ENCODE results near the gene TMEM97. TPM values are rescaled to one million over a fixed set of nuclear protein-coding genes. Genes with fewer than 3 reads are reported as not detected.
"Not testable (repeated sequence)": the region's sequence is repeated elsewhere in the genome, so short reads cannot be mapped to it uniquely, and the experiment has no call there.

Gene TMEM97
- total RNA-seq (10 to 100 TPM in 1 of 4 donors, 1 to 10 TPM in 3; 5.8 to 10.9 (median 9.2) TPM), polyA plus RNA-seq (10 to 100 TPM in 1 of 3 donors, 1 to 10 TPM in 2; 3.6 to 25.2 (median 6.2) TPM)

DNA sequence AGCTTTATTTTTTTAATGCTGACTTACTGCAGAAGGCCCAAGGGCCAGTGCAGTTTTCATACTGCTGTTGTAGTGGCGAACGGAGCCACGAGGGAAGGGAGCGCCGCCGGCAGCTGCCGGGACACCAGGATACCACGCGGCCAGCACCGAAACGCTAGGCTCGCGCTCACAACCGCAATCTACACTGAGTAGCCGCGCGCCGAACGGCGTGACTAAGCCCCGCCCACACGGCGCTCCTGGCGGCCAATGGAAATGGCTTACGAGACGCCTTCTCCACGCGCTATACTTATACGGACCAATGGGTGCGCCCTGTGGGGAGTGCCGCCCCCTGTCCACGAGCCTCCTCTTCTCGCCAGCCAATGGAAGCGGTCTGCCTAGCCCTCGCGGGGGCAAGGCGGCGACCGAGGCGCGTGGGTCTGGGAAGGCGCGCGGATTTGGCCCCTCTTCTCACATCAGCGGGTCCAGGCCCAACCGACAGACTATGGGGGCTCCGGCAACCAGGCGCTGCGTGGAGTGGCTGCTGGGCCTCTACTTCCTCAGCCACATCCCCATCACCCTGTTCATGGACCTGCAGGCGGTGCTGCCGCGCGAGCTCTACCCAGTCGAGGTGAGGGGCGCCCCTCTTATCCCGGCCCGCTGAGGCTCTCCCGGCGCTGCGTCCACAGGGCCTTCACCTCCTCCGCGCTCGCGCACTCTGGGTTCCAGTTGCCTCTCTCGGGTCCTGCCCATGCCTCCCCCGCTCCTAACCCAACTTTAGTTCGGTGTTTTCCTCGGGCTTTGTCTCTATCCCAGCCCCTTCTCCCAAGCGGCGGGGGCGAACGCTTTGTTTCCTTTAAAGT lies at the start of gene TMEM97:
TSS of gene TMEM97 (plus strand) at position 442 of the 839 bp plus-strand sequence. CDS start at position 482, 40 bp downstream.
- TF ChIP-seq, protein P1, sequence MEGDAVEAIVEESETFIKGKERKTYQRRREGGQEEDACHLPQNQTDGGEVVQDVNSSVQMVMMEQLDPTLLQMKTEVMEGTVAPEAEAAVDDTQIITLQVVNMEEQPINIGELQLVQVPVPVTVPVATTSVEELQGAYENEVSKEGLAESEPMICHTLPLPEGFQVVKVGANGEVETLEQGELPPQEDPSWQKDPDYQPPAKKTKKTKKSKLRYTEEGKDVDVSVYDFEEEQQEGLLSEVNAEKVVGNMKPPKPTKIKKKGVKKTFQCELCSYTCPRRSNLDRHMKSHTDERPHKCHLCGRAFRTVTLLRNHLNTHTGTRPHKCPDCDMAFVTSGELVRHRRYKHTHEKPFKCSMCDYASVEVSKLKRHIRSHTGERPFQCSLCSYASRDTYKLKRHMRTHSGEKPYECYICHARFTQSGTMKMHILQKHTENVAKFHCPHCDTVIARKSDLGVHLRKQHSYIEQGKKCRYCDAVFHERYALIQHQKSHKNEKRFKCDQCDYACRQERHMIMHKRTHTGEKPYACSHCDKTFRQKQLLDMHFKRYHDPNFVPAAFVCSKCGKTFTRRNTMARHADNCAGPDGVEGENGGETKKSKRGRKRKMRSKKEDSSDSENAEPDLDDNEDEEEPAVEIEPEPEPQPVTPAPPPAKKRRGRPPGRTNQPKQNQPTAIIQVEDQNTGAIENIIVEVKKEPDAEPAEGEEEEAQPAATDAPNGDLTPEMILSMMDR (IDR thresholded peaks at IDR 0.05): no peak
- peak in 2 of 4 donors; percentile 46 to 71 for TF ChIP-seq POLR2AphosphoS5 (IDR thresholded peaks at IDR 0.05)
- Histone ChIP-seq H3K27me3 (no peaks in the 10 kb centered on the region), H3K36me3 (no peaks in the 10 kb centered on the region), H3K4me3 (peak within 1 kb of the TSS; percentile 51 to 68 (median 58)), H3K4me1 (peaks cover 0 to 22% (median 19%) of the 10 kb centered on the region in 4 donors), H3K27ac (peak within 1 kb of the TSS; percentile 64 to 79 (median 76)), H3K9me3 (no peaks in the 10 kb centered on the region)
- intact Hi-C loops (cut with DNase I): loop anchor here (2.0 to 5.0 kb wide), 2 partner anchors 16 to 277 kb away; partner anchors contain the start of genes IFT20, NLK and TNFAIP1
- 0% methylated on average over 72 of the region's 72 CpGs for WGBS, 2 donors
- peak; percentile 98 for DNase-seq

DNA sequence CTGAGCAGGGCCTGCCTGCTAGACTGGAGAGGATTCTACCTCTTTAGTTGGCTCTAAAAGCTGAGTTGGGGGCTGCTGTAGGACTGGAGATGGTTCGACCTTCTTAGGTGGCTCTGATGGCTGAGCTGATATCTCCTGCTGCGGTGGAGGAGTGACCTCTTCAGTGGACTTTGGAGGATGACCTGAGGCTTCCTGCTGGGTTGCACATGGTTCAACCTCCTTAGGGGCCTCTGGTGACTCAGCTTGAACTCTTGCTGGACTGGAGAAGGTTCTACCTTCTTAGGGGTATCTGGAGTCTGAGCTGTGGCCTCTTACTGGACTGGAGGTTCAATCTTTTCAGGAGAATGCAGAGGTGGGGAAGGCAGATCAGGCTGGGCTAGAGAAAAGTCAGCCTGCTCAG lies 48.9 kb upstream of the TMEM97 start:
- intact Hi-C loops (cut with DNase I): no loop called here
- WGBS, 2 donors: 70 to 85% methylated on average over 2 of the region's 2 CpGs
- H3K27me3 ChIP-seq: no peaks in the 10 kb centered on the region
- no peaks in the 10 kb centered on the region for H3K9me3 ChIP-seq
- no peak overlapping the region for H3K4me3 ChIP-seq
- TF ChIP-seq EP300 (IDR thresholded peaks at IDR 0.05) (no peak), POLR2AphosphoS5 (IDR thresholded peaks at IDR 0.05) (no peak), POLR2A (IDR thresholded peaks at IDR 0.05) (no peak)
- TF ChIP-seq, protein P1 (IDR thresholded peaks at IDR 0.05): no peak
- H3K36me3 ChIP-seq: no peaks in the 10 kb centered on the region
- H3K27ac ChIP-seq: no peak overlapping the region
- DNase-seq: no peak
- H3K4me1 ChIP-seq: no peaks in the 10 kb centered on the region

DNA sequence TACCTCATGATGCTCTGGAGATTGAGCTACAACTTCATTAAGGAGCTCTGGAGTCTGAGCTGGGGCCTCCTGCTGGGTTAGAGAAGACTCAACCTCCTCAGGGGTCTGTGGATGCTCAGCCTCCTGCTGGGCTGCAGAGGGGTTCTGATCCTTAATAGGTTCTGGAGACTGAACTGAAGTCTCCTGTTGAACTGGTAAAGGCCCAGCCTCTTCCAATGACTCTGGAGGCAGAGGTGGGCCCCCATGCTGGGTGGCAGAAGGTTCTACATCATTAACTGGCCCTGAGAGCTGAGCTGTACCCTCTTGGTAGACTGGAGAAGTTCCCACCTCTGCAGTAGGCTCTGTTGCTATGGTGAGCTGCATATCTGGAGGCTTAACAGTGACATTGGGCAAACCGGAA lies 48.1 kb upstream of the TMEM97 start:
- H3K36me3 ChIP-seq: no peaks in the 10 kb centered on the region
- intact Hi-C loops (cut with DNase I): no loop called here
- no peaks in the 10 kb centered on the region for H3K4me1 ChIP-seq
- no peaks in the 10 kb centered on the region for H3K27me3 ChIP-seq
- no peak overlapping the region for H3K4me3 ChIP-seq
- no peak overlapping the region for H3K27ac ChIP-seq
- TF ChIP-seq, protein P1 (IDR thresholded peaks at IDR 0.05): no peak
- TF ChIP-seq POLR2A (IDR thresholded peaks at IDR 0.05): no peak
- DNase-seq: no peak
- 87 to 90% methylated on average over 1 of the region's 1 CpG for WGBS, 2 donors
- H3K9me3 ChIP-seq: no peaks in the 10 kb centered on the region

DNA sequence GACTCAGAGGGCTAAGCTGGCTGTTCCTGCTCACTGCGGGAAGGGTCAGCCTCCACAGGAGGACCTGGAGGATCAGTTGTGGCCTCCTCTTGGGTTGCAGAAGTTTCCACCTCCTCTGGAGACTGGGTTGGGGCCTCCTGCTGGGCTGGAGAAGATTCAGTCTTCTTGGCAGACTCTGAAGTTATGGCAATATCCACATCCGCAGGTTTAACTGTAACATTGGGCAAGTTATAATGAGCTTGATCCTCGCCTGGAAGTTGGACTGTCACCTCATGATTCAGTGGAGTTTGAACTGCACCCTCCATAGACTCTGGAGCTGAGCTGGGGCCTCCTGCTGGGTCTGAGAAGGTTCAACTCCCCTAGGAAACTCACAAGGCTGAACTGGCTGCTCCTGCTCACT lies 47.6 kb upstream of the TMEM97 start:
- 94% methylated on average over 3 of the region's 3 CpGs for WGBS, 2 donors
- intact Hi-C loops (cut with DNase I): no loop called here
- no peak overlapping the region for H3K4me3 ChIP-seq

DNA sequence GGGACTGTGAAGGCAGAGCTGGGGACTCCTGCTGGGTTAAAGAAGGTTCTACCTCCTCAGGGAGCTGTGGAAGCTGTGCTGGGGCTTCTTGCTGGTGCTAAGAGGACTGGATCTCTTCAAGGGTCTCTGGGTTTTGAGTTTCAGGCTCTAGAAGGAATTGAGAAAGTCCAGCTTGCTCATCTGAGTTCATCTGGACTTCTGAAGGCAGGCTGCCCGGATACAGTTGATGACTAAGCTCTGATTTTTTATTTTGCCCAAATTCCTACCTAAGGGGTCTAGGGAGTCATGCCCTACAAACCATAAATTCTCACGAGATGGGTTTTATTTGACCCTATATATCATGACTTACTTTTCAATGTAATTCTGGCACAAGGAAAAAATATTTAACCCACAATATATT lies 46.8 kb upstream of the TMEM97 start:
- Histone ChIP-seq H3K36me3 (no peaks in the 10 kb centered on the region), H3K4me3 (no peak overlapping the region), H3K9me3 (no peaks in the 10 kb centered on the region), H3K4me1 (no peaks in the 10 kb centered on the region), H3K27ac (no peak overlapping the region), H3K27me3 (no peaks in the 10 kb centered on the region)
- intact Hi-C loops (cut with DNase I): no loop called here
- DNase-seq: no peak
- WGBS, 2 donors: 58 to 79% methylated on average over 2 of the region's 2 CpGs
- TF ChIP-seq POLR2AphosphoS5 (IDR thresholded peaks at IDR 0.05): no peak
- TF ChIP-seq, protein P1 (IDR thresholded peaks at IDR 0.05): no peak

More for the DNA sequence above, 47.6 kb upstream of the TMEM97 start:
- H3K4me1 ChIP-seq: no peaks in the 10 kb centered on the region
- H3K27ac ChIP-seq: no peak overlapping the region
- no peaks in the 10 kb centered on the region for H3K27me3 ChIP-seq
- H3K9me3 ChIP-seq: no peaks in the 10 kb centered on the region
- no peaks in the 10 kb centered on the region for H3K36me3 ChIP-seq
- DNase-seq: no peak
- TF ChIP-seq POLR2AphosphoS5 (IDR thresholded peaks at IDR 0.05): no peak

DNA sequence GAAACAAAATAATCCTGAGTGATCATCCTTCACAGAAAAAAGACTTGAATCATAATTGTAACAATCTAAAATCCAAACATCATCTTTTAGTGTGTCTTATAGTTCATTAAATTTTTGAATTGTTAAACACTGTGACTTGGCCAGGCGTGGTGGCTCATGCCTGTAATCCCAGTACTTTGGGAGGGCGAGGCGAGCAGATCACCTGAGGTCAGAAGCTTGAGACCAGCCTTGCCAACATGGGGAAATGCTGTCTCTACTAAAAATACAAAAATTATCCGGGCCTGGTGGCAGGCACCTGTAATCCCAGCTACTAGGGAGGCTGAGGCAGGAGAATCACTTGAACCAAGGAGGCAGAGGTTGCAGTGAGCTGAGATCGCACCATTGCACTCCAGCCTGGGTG lies 45.7 kb upstream of the TMEM97 start:
- DNase-seq; H3K36me3 ChIP-seq; H3K27me3 ChIP-seq; intact Hi-C loops (cut with DNase I); H3K4me3 ChIP-seq; H3K27ac ChIP-seq; H3K9me3 ChIP-seq; H3K4me1 ChIP-seq: not testable (repeated sequence)
- WGBS, 2 donors: 65 to 77% methylated on average over 5 of the region's 5 CpGs
